A673 (cell line): Measurements from ENCODE around the gene RNF213. TPM values are rescaled to one million over a fixed set of nuclear protein-coding genes. Genes with fewer than 3 reads are reported as not detected.

Experiments used
- BruUV-seq: library from RNA; stranded (reverse); fragments of 400-500 nt; replicated peaks from 2 replicates; lab custom pipeline; 2021; lab: Mats Ljungman, UMichigan
- CTCF ChIA-PET: fragments of 300-600 bp; sonication (Branson Sonifier 250); formaldehyde crosslinking; loops from one replicate; lab custom pipeline; 2022; ENCODE audit warnings: antibody characterized with exemption; lab: Charles Lee
- POLR2A ChIA-PET: fragments of 300-600 bp; sonication (Branson Sonifier 250); formaldehyde crosslinking; loops from one replicate; lab custom pipeline; 2022; ENCODE audit warnings: antibody characterized with exemption; ENCODE audit not compliant: low non-redundant PET; lab: Charles Lee
- DNase-seq: peaks from one replicate; pipeline ENCODE4 v3.0.0-alpha.2; 2015; ENCODE audit warnings: low spot score
- H3K27ac ChIP-seq: fragments of 200-600 bp; sonication (generic); 2 replicates; pipeline ENCODE4 v1.5.1; 2016; ENCODE audit warnings: mixed run types, low read depth, mild to moderate bottlenecking, mixed read lengths, antibody characterized with exemption, low read length; ENCODE audit not compliant: poor library complexity, severe bottlenecking
- H3K27me3 ChIP-seq: fragments of 200-600 bp; sonication (generic); replicated peaks from 2 replicates; pipeline ENCODE4 v1.6.1; 2017; ENCODE audit warnings: mixed run types, low read depth, mild to moderate bottlenecking, mixed read lengths, antibody characterized with exemption, low read length; ENCODE audit not compliant: insufficient read depth, poor library complexity
- H3K36me3 ChIP-seq: fragments of 200-600 bp; sonication (generic); 2 replicates; pipeline ENCODE4 v1.6.1; 2016; ENCODE audit warnings: mixed run types, mild to moderate bottlenecking, mixed read lengths, antibody characterized with exemption, low read length; ENCODE audit not compliant: insufficient read depth, poor library complexity, severe bottlenecking
- H3K4me1 ChIP-seq: fragments of 200-600 bp; sonication (generic); 2 replicates; pipeline ENCODE4 v1.6.1; 2017; ENCODE audit warnings: mixed run types, mild to moderate bottlenecking, mixed read lengths, antibody characterized with exemption, low read length; ENCODE audit not compliant: insufficient read depth, poor library complexity, severe bottlenecking
- H3K4me3 ChIP-seq: fragments of 200-600 bp; sonication (generic); 2 replicates; pipeline ENCODE4 v1.5.1; 2016; ENCODE audit warnings: low read depth, mixed run types, mild to moderate bottlenecking, mixed read lengths, low read length; ENCODE audit not compliant: poor library complexity, severe bottlenecking
- H3K9me3 ChIP-seq: fragments of 200-600 bp; sonication (generic); 2 replicates; pipeline ENCODE4 v1.6.1; 2016; ENCODE audit warnings: mixed run types, low read depth, mild to moderate bottlenecking, mixed read lengths, antibody characterized with exemption, low read length; ENCODE audit not compliant: poor library complexity, severe bottlenecking
- CTCF ChIP-seq: fragments of 300-800, 200-600 bp; sonication (generic); conservative IDR thresholded peaks from 2 replicates; pipeline ENCODE4 v1.5.1; 2017; ENCODE audit warnings: low read depth, mild to moderate bottlenecking, antibody characterized with exemption, low read length, moderate library complexity, mixed read lengths
- EZH2 ChIP-seq: fragments of 200-600 bp; sonication (generic); IDR thresholded peaks from 2 replicates; pipeline ENCODE4 v1.6.1; 2017; ENCODE audit warnings: borderline replicate concordance, low read depth, mild to moderate bottlenecking, mixed read lengths, antibody characterized with exemption, low read length; ENCODE audit not compliant: poor library complexity, severe bottlenecking
- intact Hi-C: fragments of 100-400 bp; cut with micrococcal nuclease; formaldehyde crosslinking; loops from one replicate; pipeline ENCODE4 v1.10.0; 2022; ENCODE audit not compliant: unreplicated experiment
- total RNA-seq: library from RNA; stranded (reverse); gene quantifications from 2 replicates; pipeline ENCODE4 v1.2.3, GENCODE V29; 2021

The RNF213 gene
- total RNA-seq, 1 experiment from 2014 or later = 78.0 TPM

GRCh38 chr17:80317706-80317980 is 57.0 kb downstream of the RNF213 start:
- H3K4me1 ChIP-seq = no peaks in the 10 kb centered on the region
- peaks cover 25% of the 10 kb centered on the region for H3K36me3 ChIP-seq
- TF ChIP-seq EZH2 (no peak), CTCF (no peak)
- H3K27ac ChIP-seq = no peak overlapping the region
- H3K27me3 ChIP-seq = no peaks in the 10 kb centered on the region
- peaks cover 2% of the 10 kb centered on the region for H3K9me3 ChIP-seq
- intact Hi-C loops = no loop called here
- no TSS peak for BruUV-seq
- CTCF ChIA-PET = interaction anchor here (0.6 kb wide), 1 partner anchor 300 kb away, joined by 5 read pairs; no protein-coding TSS in a partner anchor
- DNase-seq = no peak
- POLR2A ChIA-PET = no interaction called here
- H3K4me3 ChIP-seq = no peak overlapping the region

GRCh38 chr17:80318166-80318565 is 57.5 kb downstream of the RNF213 start:
- ChIA-PET POLR2A (no interaction called here), CTCF (interaction anchor here (0.6 kb wide), 1 partner anchor 300 kb away, joined by 5 read pairs; no protein-coding TSS in a partner anchor)
- Histone ChIP-seq H3K27ac (no peak overlapping the region), H3K9me3 (peaks cover 6% of the 10 kb centered on the region), H3K4me1 (no peaks in the 10 kb centered on the region), H3K27me3 (no peaks in the 10 kb centered on the region), H3K36me3 (peaks cover 20% of the 10 kb centered on the region), H3K4me3 (no peak overlapping the region)
- no peak for DNase-seq
- intact Hi-C loops = no loop called here
- TF ChIP-seq CTCF (no peak), EZH2 (no peak)
- no TSS peak for BruUV-seq

DNA sequence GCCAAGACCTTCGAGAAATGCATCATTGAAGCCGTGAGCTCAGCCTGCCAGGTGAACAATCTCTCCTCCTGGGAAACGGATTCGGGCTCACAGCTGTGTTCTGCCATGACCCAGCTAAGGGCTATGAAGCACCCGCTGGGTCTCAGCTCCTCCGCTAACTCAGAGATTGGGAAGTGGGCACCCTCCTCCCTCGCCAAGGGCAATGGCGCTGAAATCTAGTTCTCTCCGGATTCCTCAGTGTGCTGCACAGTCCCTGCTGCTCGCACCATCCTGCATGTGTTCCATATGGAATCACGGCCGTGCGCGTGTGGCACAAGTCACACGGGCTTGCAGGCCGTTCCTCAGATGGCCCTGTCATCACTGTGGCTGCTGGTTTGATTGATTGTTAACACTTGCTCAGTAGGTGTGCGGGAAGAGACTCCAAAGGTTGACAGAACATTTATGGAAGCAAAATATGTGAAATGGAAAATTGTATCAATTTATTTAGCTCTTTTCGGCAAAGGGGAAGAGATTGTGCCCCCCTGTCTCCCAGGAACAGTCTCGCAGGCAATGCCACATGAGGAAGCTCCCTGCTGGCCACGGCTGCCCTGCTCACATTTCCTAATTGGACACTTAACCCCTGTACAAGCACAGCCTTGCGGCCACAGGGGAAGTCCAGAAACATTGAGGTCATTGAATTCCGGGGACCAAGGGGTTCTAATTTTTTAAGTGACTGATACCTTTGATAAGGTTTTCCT is 58.8 kb downstream of the RNF213 start:
- H3K4me3 ChIP-seq = no peak overlapping the region
- intact Hi-C loops = no loop called here
- ChIA-PET CTCF (no interaction called here), POLR2A (interaction anchor here (0.6 kb wide), 1 partner anchor 34 kb away, joined by 3 read pairs; no protein-coding TSS in a partner anchor)
- H3K36me3 ChIP-seq = peaks cover 20% of the 10 kb centered on the region
- no peaks in the 10 kb centered on the region for H3K27me3 ChIP-seq
- no peak for DNase-seq
- H3K4me1 ChIP-seq = no peaks in the 10 kb centered on the region
- no TSS peak for BruUV-seq
- no peak overlapping the region for H3K27ac ChIP-seq
- H3K9me3 ChIP-seq = peaks cover 6% of the 10 kb centered on the region
- TF ChIP-seq CTCF (no peak), EZH2 (no peak)
